VCaP (cell line): Measurements from ENCODE around the gene BHLHE41.
A peak's percentile ranks its signal among the peaks of the same experiment; 100 is the strongest.

Experiments used
- H3K27ac ChIP-seq: fragments of 450-650 bp; 2 replicates; pipeline ENCODE4 v1.5.1; 2017
- CTCF ChIP-seq: fragments of 450-650 bp; conservative IDR thresholded peaks from 2 replicates; pipeline ENCODE4 v1.5.1; 2017; ENCODE audit warnings: mild to moderate bottlenecking, moderate library complexity

Gene BHLHE41

GRCh38 chr12:26124446-26125399 is at the start of gene BHLHE41:
BHLHE41 (minus strand) TSS chr12:26125037; CDS start chr12:26124779, 258 bp downstream.
- no peak for TF ChIP-seq CTCF
- H3K27ac ChIP-seq: peak within 1 kb of the TSS; percentile 95

- no peak for TF ChIP-seq CTCF
- H3K27ac ChIP-seq: peak overlapping the region; percentile 71
Measured at GRCh38 chr12:26172946-26173552, 48.2 kb upstream of the BHLHE41 start.

GRCh38 chr12:26172539-26172938 is 47.7 kb upstream of the BHLHE41 start:
- peak overlapping the region; percentile 71 for H3K27ac ChIP-seq
- TF ChIP-seq CTCF: no peak

- no peak for TF ChIP-seq CTCF
- H3K27ac ChIP-seq: peak overlapping the region; percentile 71
Measured at GRCh38 chr12:26172013-26172412, 47.2 kb upstream of the BHLHE41 start.

GRCh38 chr12:26164118-26164517 is 39.3 kb upstream of the BHLHE41 start:
- H3K27ac ChIP-seq: no peak overlapping the region
- no peak for TF ChIP-seq CTCF

- H3K27ac ChIP-seq: no peak overlapping the region
- no peak for TF ChIP-seq CTCF
Measured at GRCh38 chr12:26162905-26163304, 38.1 kb upstream of the BHLHE41 start.

GRCh38 chr12:26162174-26162573 is 37.3 kb upstream of the BHLHE41 start:
- H3K27ac ChIP-seq: no peak overlapping the region
- TF ChIP-seq CTCF: no peak
